Naive thymus-derived CD8-positive, alpha-beta T cell (primary cell): ENCODE results near the gene DYRK1A. TPM values are rescaled to one million over a fixed set of nuclear protein-coding genes. Genes with fewer than 3 reads are reported as not detected.

Experiments
- ATAC-seq, 2 donors: fragments of 150-1000 bp; cut with Tn5 transposase in 1 of 2; sonication (Bioruptor Pico), chemical (Tn5 transposase) in 1 of 2; 1 replicate in 1 of 2; 2 replicates in 1 of 2; pipeline ENCODE4 v1.10.0; 2021; ENCODE audit warnings: mild to moderate bottlenecking in 2 of 2, moderate library complexity in 2 of 2
- POLR2A ChIA-PET: fragments of 350-600 bp; sonication (Branson Sonifier 250); formaldehyde crosslinking; loops from one replicate; lab custom pipeline; 2021; ENCODE audit warnings: antibody characterized with exemption; lab: Charles Lee
- DNase-seq, 10 donors: peaks; one replicate each; pipeline versions ENCODE4 v3.0.0 to v3.0.0-alpha.2; 2020 to 2022
- H3K27ac Mint-ChIP-seq, 10 donors: one replicate each; pipeline ENCODE4 v1.8.0; 2020 to 2022; ENCODE audit warnings: mild to moderate bottlenecking in 10 of 10, mixed read lengths in 10 of 10, moderate library complexity in 4 of 10, inconsistent platforms in 1 of 10
- H3K27me3 Mint-ChIP-seq, 5 donors: one replicate each; pipeline ENCODE4 v1.8.0; 2021 to 2022; ENCODE audit warnings: mixed read lengths in 5 of 5
- H3K36me3 Mint-ChIP-seq, 3 donors: one replicate each; pipeline ENCODE4 v1.8.0; 2020 to 2022; ENCODE audit warnings: mixed read lengths in 3 of 3, mild to moderate bottlenecking in 2 of 3, inconsistent platforms in 1 of 3
- H3K4me1 Mint-ChIP-seq, 4 donors: one replicate each; pipeline ENCODE4 v1.8.0; 2021 to 2022; ENCODE audit warnings: mixed read lengths in 4 of 4
- H3K4me3 Mint-ChIP-seq, 10 donors: one replicate each; pipeline ENCODE4 v1.8.0; 2020 to 2022; ENCODE audit warnings: mild to moderate bottlenecking in 10 of 10, mixed read lengths in 10 of 10, moderate library complexity in 6 of 10, inconsistent platforms in 1 of 10
- H3K9me3 Mint-ChIP-seq, 9 donors: one replicate each; pipeline ENCODE4 v1.8.0; 2020 to 2022; ENCODE audit warnings: mixed read lengths in 9 of 9, mild to moderate bottlenecking in 3 of 9, inconsistent platforms in 1 of 9, moderate library complexity in 1 of 9
- polyA plus RNA-seq, 3 donors: library from polyadenylated mRNA; unstranded; fragments of 300-500 nt; fragmentation: Illumina TruSeq; gene quantifications; one replicate each; pipeline ENCODE4 v1.2.3, GENCODE V29; 2021
- total RNA-seq, 8 experiments: library from RNA in 2 of 8; stranded (reverse) in 2 of 8; gene quantifications; one replicate each; pipeline ENCODE4 v1.2.3 and lab custom pipeline; 2021 to 2026

Gene DYRK1A
- total and polyA plus RNA-seq, 5 experiments from 2014 or later, result 1.8 to 146 (median 5.4) TPM

- POLR2A ChIA-PET, result no interaction called here
- no peak overlapping the region for H3K4me3 Mint-ChIP-seq
Measured at GRCh38 chr21:37474342-37474741, 107.8 kb downstream of the DYRK1A start.

DNA sequence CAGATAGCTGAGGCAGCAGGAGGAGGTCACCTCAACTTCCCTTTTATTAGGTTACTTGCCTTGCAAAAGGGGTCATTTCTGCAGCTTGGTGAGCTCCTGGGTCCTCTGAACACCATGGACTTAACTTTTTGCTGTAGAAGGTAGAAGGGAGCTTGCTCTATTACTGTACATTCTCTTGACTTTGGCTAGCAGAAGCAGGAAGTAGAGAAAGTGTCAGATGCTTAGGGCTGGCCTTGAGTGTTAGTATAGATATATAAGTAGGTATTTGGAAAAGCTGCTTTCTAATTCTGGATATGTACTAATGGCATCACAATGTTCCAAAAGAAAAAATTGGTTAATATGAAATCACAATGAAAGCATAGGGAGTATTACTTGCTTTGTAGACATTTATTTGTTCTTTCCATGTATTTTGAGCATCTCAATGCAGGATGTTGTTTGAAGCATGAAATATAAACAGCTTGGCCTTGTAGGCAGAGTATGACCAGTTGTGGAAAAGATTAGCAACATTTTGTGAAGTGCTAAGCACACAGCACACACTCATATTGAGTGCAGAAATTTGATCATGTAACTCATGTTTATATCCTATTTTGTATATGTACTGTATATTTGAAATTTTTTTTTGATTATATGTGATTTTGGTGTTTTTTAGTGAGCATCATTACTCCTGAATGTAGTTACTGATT is 108.8 kb downstream of the DYRK1A start:
- Mint-ChIP-seq H3K4me1 (peaks cover 35 to 76% (median 65%) of the 10 kb centered on the region in 4 donors), H3K36me3 (peaks cover 0 to 49% (median 0%) of the 10 kb centered on the region in 3 donors), H3K4me3 (peak overlapping the region in 6 of 10 donors; percentile 1 to 46 (median 4)), H3K27me3 (no peaks in the 10 kb centered on the region), H3K9me3 (peaks cover 0 to 2% (median 0%) of the 10 kb centered on the region in 9 donors), H3K27ac (peak overlapping the region; percentile 3 to 77 (median 32))
- POLR2A ChIA-PET, result no interaction called here
- peak; percentile 44 to 68 for ATAC-seq
- no peak for DNase-seq

More at GRCh38 chr21:37474342-37474741, 107.8 kb downstream of the DYRK1A start:
- H3K36me3 Mint-ChIP-seq, result peaks cover 0 to 48% (median 2%) of the 10 kb centered on the region in 3 donors
- peaks cover 0 to 2% (median 0%) of the 10 kb centered on the region in 9 donors for H3K9me3 Mint-ChIP-seq
- peak overlapping the region in 4 of 10 donors; percentile 2 to 75 (median 52) for H3K27ac Mint-ChIP-seq
- ATAC-seq (no peak), DNase-seq (no peak)
- H3K4me1 Mint-ChIP-seq, result peaks cover 36 to 84% (median 74%) of the 10 kb centered on the region in 4 donors
- no peaks in the 10 kb centered on the region for H3K27me3 Mint-ChIP-seq

DNA sequence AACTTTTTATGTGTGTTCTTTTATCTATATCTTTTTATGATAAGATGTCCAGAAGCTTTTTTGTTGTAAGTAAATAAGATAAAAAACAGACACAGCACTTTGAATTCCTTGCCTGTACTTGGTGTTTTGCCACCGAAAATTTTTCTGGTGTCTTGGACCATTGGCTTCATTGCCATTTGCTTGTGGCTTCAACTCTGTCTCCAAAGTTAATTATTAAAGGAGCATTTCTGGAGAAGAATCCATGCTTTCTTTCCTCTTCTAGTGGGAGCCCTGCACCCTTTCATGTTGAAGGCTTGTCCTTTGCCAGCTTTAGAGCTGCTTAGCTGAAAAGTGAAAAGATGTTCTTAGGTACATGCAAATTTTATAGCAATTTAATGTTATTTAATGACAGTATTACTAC is 112.2 kb downstream of the DYRK1A start:
- peaks cover 24 to 44% (median 40%) of the 10 kb centered on the region in 4 donors for H3K4me1 Mint-ChIP-seq
- POLR2A ChIA-PET, result interaction anchor here (0.9 to 1.2 kb wide), 2 partner anchors 110 to 468 kb away, joined by 3 to 8 read pairs; no protein-coding TSS in a partner anchor
- no peak for ATAC-seq
- H3K36me3 Mint-ChIP-seq, result peaks cover 0 to 57% (median 4%) of the 10 kb centered on the region in 3 donors
- no peaks in the 10 kb centered on the region for H3K9me3 Mint-ChIP-seq
- DNase-seq, result no peak
- no peak overlapping the region for H3K4me3 Mint-ChIP-seq
- peak overlapping the region in 2 of 10 donors; percentile 19 to 32 for H3K27ac Mint-ChIP-seq
- no peaks in the 10 kb centered on the region for H3K27me3 Mint-ChIP-seq

DNA sequence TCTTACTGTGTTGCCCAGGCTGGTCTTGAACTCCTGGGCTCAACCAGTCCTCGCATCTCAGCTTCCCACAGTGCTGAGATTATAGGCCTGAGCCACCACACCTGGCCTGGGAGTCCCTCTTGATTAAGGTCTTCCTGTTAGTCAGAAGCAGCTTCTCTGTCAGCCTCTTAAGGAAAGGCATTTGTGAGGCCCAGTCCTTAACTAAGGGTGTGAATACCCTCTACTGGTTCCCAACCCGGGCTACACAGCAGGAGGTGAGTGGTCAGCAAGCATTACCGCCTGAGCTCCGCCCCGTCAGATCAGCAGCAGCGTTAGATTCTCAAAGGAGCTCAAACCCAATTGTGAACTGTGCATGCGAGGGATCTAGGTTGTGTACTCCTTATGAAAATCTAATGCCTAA is 117.2 kb downstream of the DYRK1A start:
- Mint-ChIP-seq H3K4me3 (no peak overlapping the region), H3K27ac (peak overlapping the region in 2 of 10 donors; percentile 9 to 56), H3K27me3 (no peaks in the 10 kb centered on the region), H3K36me3 (peaks cover 0 to 58% (median 6%) of the 10 kb centered on the region in 3 donors), H3K4me1 (peaks cover 7 to 18% (median 9%) of the 10 kb centered on the region in 4 donors), H3K9me3 (no peaks in the 10 kb centered on the region)
- POLR2A ChIA-PET, result no interaction called here
- no peak for DNase-seq
- no peak for ATAC-seq

GRCh38 chr21:37484535-37485474 is 118.2 kb downstream of the DYRK1A start:
- H3K27me3 Mint-ChIP-seq, result no peaks in the 10 kb centered on the region
- no peak for DNase-seq
- no peak overlapping the region for H3K4me3 Mint-ChIP-seq
- H3K36me3 Mint-ChIP-seq, result peaks cover 0 to 62% (median 6%) of the 10 kb centered on the region in 3 donors
- H3K4me1 Mint-ChIP-seq, result peaks cover 7 to 24% (median 13%) of the 10 kb centered on the region in 4 donors
- no peaks in the 10 kb centered on the region for H3K9me3 Mint-ChIP-seq
- no peak for ATAC-seq
- H3K27ac Mint-ChIP-seq, result peak overlapping the region in 6 of 10 donors; percentile 0 to 77 (median 46)
- POLR2A ChIA-PET, result no interaction called here

DNA sequence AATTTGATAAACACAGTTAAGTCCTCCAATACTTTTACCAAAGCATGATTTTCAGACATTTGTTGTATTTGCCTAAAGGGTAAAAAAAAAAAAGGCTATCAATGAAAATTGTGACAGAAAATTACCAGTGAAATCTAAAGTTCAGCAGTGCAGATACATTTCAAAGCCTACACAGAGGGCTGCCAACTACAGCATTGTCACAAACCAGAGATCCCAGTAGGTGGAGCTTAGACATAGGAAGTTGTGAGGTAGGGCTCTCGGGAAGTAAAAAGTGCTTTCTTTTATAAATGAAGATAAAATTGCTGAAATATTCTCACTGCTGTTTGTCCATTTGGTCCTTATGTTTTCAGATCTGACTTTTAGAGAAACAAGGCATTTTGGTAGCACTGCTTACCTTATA is 123.0 kb downstream of the DYRK1A start:
- ATAC-seq, result no peak
- POLR2A ChIA-PET, result interaction anchor here (0.7 kb wide), 2 partner anchors 75 to 272 kb away, joined by 3 read pairs; no protein-coding TSS in a partner anchor
- peaks cover 12 to 27% (median 20%) of the 10 kb centered on the region in 4 donors for H3K4me1 Mint-ChIP-seq
- peak overlapping the region in 7 of 10 donors; percentile 8 to 47 (median 19) for H3K27ac Mint-ChIP-seq
- no peaks in the 10 kb centered on the region for H3K27me3 Mint-ChIP-seq
- no peak for DNase-seq
- no peaks in the 10 kb centered on the region for H3K9me3 Mint-ChIP-seq
- peaks cover 0 to 72% (median 11%) of the 10 kb centered on the region in 3 donors for H3K36me3 Mint-ChIP-seq
- no peak overlapping the region for H3K4me3 Mint-ChIP-seq

GRCh38 chr21:37490084-37490483 is 123.5 kb downstream of the DYRK1A start:
- ATAC-seq (no peak), DNase-seq (no peak)
- H3K36me3 Mint-ChIP-seq, result peaks cover 0 to 73% (median 11%) of the 10 kb centered on the region in 3 donors
- no peaks in the 10 kb centered on the region for H3K9me3 Mint-ChIP-seq
- H3K4me1 Mint-ChIP-seq, result peaks cover 10 to 24% (median 18%) of the 10 kb centered on the region in 4 donors
- POLR2A ChIA-PET, result interaction anchor here (0.7 kb wide), 1 partner anchor 74 kb away, joined by 3 read pairs; no protein-coding TSS in a partner anchor
- no peaks in the 10 kb centered on the region for H3K27me3 Mint-ChIP-seq
- no peak overlapping the region for H3K4me3 Mint-ChIP-seq
- peak overlapping the region in 3 of 10 donors; percentile 11 to 26 (median 24) for H3K27ac Mint-ChIP-seq

DNA sequence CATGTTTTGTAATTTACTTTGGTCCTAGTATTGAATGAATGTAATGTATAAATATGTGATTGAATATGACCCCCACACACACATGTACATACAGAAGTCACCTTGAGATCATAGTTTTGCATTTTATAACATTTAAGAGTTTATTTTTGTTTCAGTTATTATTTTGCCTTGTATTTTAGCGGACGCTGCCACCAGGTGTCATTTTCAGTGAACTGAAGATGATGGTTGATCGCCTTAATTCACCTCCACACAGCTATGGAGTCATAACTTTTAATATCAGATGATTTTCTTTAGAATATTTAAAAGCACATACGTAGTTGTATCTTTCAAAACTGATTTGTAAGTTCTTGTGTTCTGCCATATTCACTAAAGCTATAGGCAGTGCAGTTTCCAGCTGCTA is 130.4 kb downstream of the DYRK1A start:
- Mint-ChIP-seq H3K4me3 (no peak overlapping the region), H3K27ac (peak overlapping the region in 5 of 10 donors; percentile 31 to 64 (median 47)), H3K27me3 (no peaks in the 10 kb centered on the region), H3K4me1 (peaks cover 15 to 38% (median 22%) of the 10 kb centered on the region in 4 donors), H3K9me3 (no peaks in the 10 kb centered on the region), H3K36me3 (peaks cover 0 to 87% (median 22%) of the 10 kb centered on the region in 3 donors)
- POLR2A ChIA-PET, result interaction anchor here (1.8 kb wide), 1 partner anchor 230 kb away, joined by 5 read pairs; the partner anchor contains the start of gene VPS26C
- no peak for DNase-seq
- no peak for ATAC-seq

DNA sequence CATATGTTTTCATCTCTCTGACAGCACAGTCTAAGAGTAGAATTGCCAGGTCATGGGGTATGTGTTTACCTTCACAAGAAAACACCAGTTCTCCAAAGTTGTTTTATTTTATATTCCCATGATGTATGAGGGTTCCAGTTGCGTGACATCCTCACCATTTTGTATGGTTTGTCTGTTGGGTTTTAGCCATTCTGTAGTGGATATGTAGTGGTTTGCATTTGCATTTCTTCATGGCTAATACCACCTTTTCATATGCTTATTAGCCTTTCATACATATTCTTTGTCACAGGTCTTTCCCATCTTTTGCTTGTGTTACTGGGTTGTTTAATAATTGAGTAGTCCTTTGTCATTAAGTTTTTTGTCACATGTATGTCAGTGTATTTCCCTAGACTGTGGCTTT is 132.1 kb downstream of the DYRK1A start:
- Mint-ChIP-seq H3K4me1 (peaks cover 18 to 45% (median 29%) of the 10 kb centered on the region in 4 donors), H3K4me3 (no peak overlapping the region), H3K36me3 (peaks cover 0 to 84% (median 22%) of the 10 kb centered on the region in 3 donors), H3K27me3 (no peaks in the 10 kb centered on the region), H3K9me3 (no peaks in the 10 kb centered on the region), H3K27ac (peak overlapping the region in 3 of 10 donors; percentile 5 to 82 (median 12))
- POLR2A ChIA-PET, result no interaction called here
- ATAC-seq (no peak), DNase-seq (no peak)

- Mint-ChIP-seq H3K9me3 (no peaks in the 10 kb centered on the region), H3K4me3 (no peak overlapping the region), H3K27ac (peak overlapping the region in 6 of 10 donors; percentile 2 to 75 (median 26)), H3K27me3 (no peaks in the 10 kb centered on the region), H3K4me1 (peaks cover 13 to 34% (median 25%) of the 10 kb centered on the region in 4 donors), H3K36me3 (peaks cover 0 to 46% (median 25%) of the 10 kb centered on the region in 3 donors)
- ATAC-seq (no peak), DNase-seq (no peak)
- POLR2A ChIA-PET, result no interaction called here
Measured at GRCh38 chr21:37502947-37503346, 136.4 kb downstream of the DYRK1A start.

- ATAC-seq, result no peak
- no peak for DNase-seq
- Mint-ChIP-seq H3K27me3 (no peaks in the 10 kb centered on the region), H3K27ac (peak overlapping the region; percentile 18 to 81 (median 66)), H3K36me3 (peaks cover 0 to 36% (median 25%) of the 10 kb centered on the region in 3 donors), H3K4me1 (peaks cover 11 to 26% (median 24%) of the 10 kb centered on the region in 4 donors), H3K4me3 (no peak overlapping the region), H3K9me3 (no peaks in the 10 kb centered on the region)
- POLR2A ChIA-PET, result no interaction called here
Measured at GRCh38 chr21:37503848-37504467, 137.4 kb downstream of the DYRK1A start.

DNA sequence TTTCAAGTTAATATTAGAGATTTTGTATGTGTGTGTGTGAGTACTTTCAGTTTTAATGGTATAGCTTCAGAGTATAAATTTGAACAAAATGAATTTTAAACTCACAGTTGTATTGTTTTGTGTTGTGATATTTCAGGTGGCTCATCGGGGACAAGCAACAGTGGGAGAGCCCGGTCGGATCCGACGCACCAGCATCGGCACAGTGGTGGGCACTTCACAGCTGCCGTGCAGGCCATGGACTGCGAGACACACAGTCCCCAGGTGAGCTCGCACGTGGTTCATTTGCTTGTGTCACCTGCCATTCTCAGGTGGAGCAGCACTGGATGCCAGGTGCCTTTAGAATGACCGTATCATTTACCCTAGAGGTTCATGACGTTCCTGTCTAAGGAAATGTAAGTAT is 139.4 kb downstream of the DYRK1A start:
- POLR2A ChIA-PET, result no interaction called here
- no peak for ATAC-seq

More for the DNA sequence above, 139.4 kb downstream of the DYRK1A start:
- H3K27ac Mint-ChIP-seq, result peak overlapping the region in 2 of 10 donors; percentile 11 to 21
- H3K9me3 Mint-ChIP-seq, result no peaks in the 10 kb centered on the region
- peaks cover 18 to 28% (median 20%) of the 10 kb centered on the region in 4 donors for H3K4me1 Mint-ChIP-seq
- peaks cover 0 to 32% (median 21%) of the 10 kb centered on the region in 3 donors for H3K36me3 Mint-ChIP-seq
- no peak for DNase-seq
- no peaks in the 10 kb centered on the region for H3K27me3 Mint-ChIP-seq
- H3K4me3 Mint-ChIP-seq, result no peak overlapping the region
